GDM1 (cell line): Measurements from ENCODE around the gene TNS3.

Experiments
- DNase-seq: peaks from one replicate; lab custom pipeline; 2025; lab: John Stamatoyannopoulos, UW

Gene TNS3

GRCh38 chr7:47385536-47386125, 196.3 kb downstream of the TNS3 start:
- no peak for DNase-seq

GRCh38 chr7:47384755-47385535, 197.0 kb downstream of the TNS3 start:
- DNase-seq = no peak

- no peak for DNase-seq
Observed at GRCh38 chr7:47383696-47384445, 198.0 kb downstream of the TNS3 start.

- no peak for DNase-seq
Observed at GRCh38 chr7:47383072-47383471, 198.8 kb downstream of the TNS3 start.

GRCh38 chr7:47382200-47382599, 199.7 kb downstream of the TNS3 start:
- no peak for DNase-seq

- DNase-seq = no peak
Observed at GRCh38 chr7:47381134-47381495, 200.8 kb downstream of the TNS3 start.

- DNase-seq = no peak
Observed at GRCh38 chr7:47380325-47381133, 201.4 kb downstream of the TNS3 start.

- no peak for DNase-seq
Observed at GRCh38 chr7:47379629-47380324, 202.1 kb downstream of the TNS3 start.

- no peak for DNase-seq
Observed at GRCh38 chr7:47378728-47379395, 203.0 kb downstream of the TNS3 start.

GRCh38 chr7:47377741-47378140, 204.2 kb downstream of the TNS3 start:
- DNase-seq = no peak

GRCh38 chr7:47376991-47377616, 204.8 kb downstream of the TNS3 start:
- DNase-seq = no peak

GRCh38 chr7:47375121-47375938, 206.6 kb downstream of the TNS3 start:
- DNase-seq = no peak

- DNase-seq = no peak
Observed at GRCh38 chr7:47374538-47374937, 207.4 kb downstream of the TNS3 start.

GRCh38 chr7:47373871-47374451, 207.9 kb downstream of the TNS3 start:
- DNase-seq = no peak

GRCh38 chr7:47371733-47372368, 210.1 kb downstream of the TNS3 start:
- no peak for DNase-seq

GRCh38 chr7:47371317-47371716, 210.6 kb downstream of the TNS3 start:
- no peak for DNase-seq

GRCh38 chr7:47370461-47371042, 211.4 kb downstream of the TNS3 start:
- DNase-seq = no peak

GRCh38 chr7:47369736-47370135, 212.2 kb downstream of the TNS3 start:
- no peak for DNase-seq
